Measurements from ENCODE around the gene DECR2.
"Not testable (repeated sequence)": the region's sequence is repeated elsewhere in the genome, so short reads cannot be mapped to it uniquely, and the experiment has no call there.

Gene DECR2

GRCh38 chr16:367333-367903 is 34.3 kb upstream of the DECR2 start:
- DNase-seq, result no peak

- peak; percentile 21 for DNase-seq
Measured at GRCh38 chr16:368388-369158, 33.1 kb upstream of the DECR2 start.

GRCh38 chr16:369275-369865 is 32.3 kb upstream of the DECR2 start:
- DNase-seq, result peak; percentile 14

- DNase-seq, result peak; percentile 26
Measured at GRCh38 chr16:369866-370436, 31.7 kb upstream of the DECR2 start.

GRCh38 chr16:370443-370842 is 31.2 kb upstream of the DECR2 start, which contains the start of gene MRPL28:
Gene MRPL28 (minus strand): TSS chr16:370538. CDS start chr16:370218, 320 bp downstream.
- DNase-seq, result peak; percentile 97

GRCh38 chr16:370979-371514 is 30.6 kb upstream of the DECR2 start:
- peak; percentile 29 for DNase-seq

- peak; percentile 43 for DNase-seq
Measured at GRCh38 chr16:371515-372301, 30.0 kb upstream of the DECR2 start.

GRCh38 chr16:372302-372983 is 29.2 kb upstream of the DECR2 start:
- peak; percentile 19 for DNase-seq

- DNase-seq, result no peak
Measured at GRCh38 chr16:373020-373598, 28.6 kb upstream of the DECR2 start.

- peak; percentile 16 for DNase-seq
Measured at GRCh38 chr16:373848-374615, 27.7 kb upstream of the DECR2 start.

GRCh38 chr16:374616-374926 is 27.1 kb upstream of the DECR2 start:
- peak; percentile 24 for DNase-seq

GRCh38 chr16:375212-375611 is 26.5 kb upstream of the DECR2 start:
- DNase-seq, result no peak

- peak; percentile 14 for DNase-seq
Measured at GRCh38 chr16:375927-376816, 25.5 kb upstream of the DECR2 start.

- no peak for DNase-seq
Measured at GRCh38 chr16:376817-377418, 24.8 kb upstream of the DECR2 start.

- DNase-seq, result no peak
Measured at GRCh38 chr16:377419-377951, 24.2 kb upstream of the DECR2 start.

- DNase-seq, result not testable (repeated sequence)
Measured at GRCh38 chr16:378113-378820, 23.4 kb upstream of the DECR2 start.

- DNase-seq, result peak; percentile 19
Measured at GRCh38 chr16:378821-379182, 22.9 kb upstream of the DECR2 start.

- no peak for DNase-seq
Measured at GRCh38 chr16:379183-379960, 22.3 kb upstream of the DECR2 start.
